ENCODE data around the gene CGB1. TPM values are rescaled to one million over a fixed set of nuclear protein-coding genes. Genes with fewer than 3 reads are reported as not detected.

CGB1 gene
- total and polyA plus RNA-seq, 9 of the 15 experiments (the other 6 are each of a cell fraction or from before 2014, with no cell fraction given) = not detected

DNA sequence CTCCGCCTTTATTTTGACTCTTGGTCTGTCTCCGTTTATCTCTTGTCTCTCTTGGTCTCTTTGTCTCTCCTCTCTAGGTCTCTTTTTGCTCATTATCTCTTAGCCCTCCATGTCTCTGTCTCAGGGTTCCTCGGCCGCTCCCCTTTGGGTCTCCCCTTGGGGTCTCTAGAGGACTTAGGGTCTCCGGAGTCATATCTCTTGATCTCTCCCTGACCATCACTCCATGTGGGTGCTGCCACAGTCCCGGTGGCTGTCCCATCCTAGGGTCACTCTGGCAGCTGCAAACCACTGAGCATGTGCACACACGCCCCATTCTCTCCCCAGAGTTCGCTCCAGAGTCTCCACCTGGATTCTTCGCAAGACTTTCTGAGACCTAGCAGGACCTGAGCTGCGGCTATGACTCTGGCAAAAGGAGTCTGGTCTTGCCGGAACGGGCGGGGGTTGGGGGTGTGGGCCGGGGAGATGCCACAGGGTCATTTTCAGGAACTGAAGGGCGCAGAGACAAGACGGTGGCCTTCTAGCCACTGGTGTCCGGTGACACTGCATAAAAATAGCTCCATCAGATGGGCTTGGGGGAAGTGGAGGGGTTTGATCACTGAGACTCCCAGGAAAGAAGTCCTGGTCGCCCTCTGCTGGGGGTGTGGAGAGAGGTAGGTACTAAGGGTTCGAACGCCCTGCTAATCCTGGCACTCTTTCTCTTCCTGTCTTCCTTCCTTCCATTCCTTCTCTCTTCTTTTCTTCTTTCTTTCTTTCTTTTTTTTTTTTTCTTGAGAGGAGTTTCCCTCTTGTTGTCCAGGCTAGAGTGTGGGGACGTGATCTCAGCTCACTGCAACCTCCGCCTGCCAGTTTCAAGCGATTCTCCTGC lies 37.1 kb upstream of the CGB1 start (continued):
- TF ChIP-seq IRF9 (tag; IDR thresholded peaks at IDR 0.05) (no peak), E2F3 (CRISPR knock-in tag; IDR thresholded peaks at IDR 0.05) (no peak), CBX8 (IDR thresholded peaks at IDR 0.05; ENCODE audit: borderline replicate concordance, extremely low read depth, low read depth, low read length, poor library complexity, severe bottlenecking) (no peak), NRF1 (conservative IDR thresholded peaks at IDR 0.05 in 1 of 2, IDR thresholded peaks at IDR 0.05 in 1 of 2) (peak; percentile 26 to 38; a peak in 1 of 4 replicates), ETV1 (tag; conservative IDR thresholded peaks at IDR 0.05; ENCODE audit: low read depth) (peak; percentile 41; the same call in 1 of the 2 replicates), ZNF274 (IDR thresholded peaks at IDR 0.05; ENCODE audit: borderline replicate concordance, low read depth, low read length) (no peak), E2F6 (IDR thresholded peaks at IDR 0.05; ENCODE audit: borderline replicate concordance in 1 of 2, extremely low read depth in 1 of 2, insufficient read depth in 1 of 2, insufficient read length in 1 of 2, low read depth in 1 of 2, low read length in 1 of 2, poor library complexity in 1 of 2, severe bottlenecking in 1 of 2) (peak in 1 of 2 experiments; percentile 41), ARNT (IDR thresholded peaks at IDR 0.05) (no peak), ZNF561 (CRISPR knock-in tag; conservative IDR thresholded peaks at IDR 0.05) (no peak), CTCF (IDR thresholded peaks at IDR 0.05 in 2 of 3, conservative IDR thresholded peaks at IDR 0.05 in 1 of 3; ENCODE audit: insufficient read depth in 2 of 3, low read depth in 1 of 3, low read length in 3 of 3) (peak; percentile 71 to 84 (median 79)), POLR2AphosphoS5 (IDR thresholded peaks at IDR 0.05; ENCODE audit: control insufficient read depth, insufficient read depth, low read depth, low read length) (no peak), PTBP1 (IDR thresholded peaks at IDR 0.05; ENCODE audit: low read depth, low read length) (no peak), RB1 (IDR thresholded peaks at IDR 0.05; ENCODE audit: low read depth) (no peak), ZSCAN29 (IDR thresholded peaks at IDR 0.05) (no peak), MEF2A (IDR thresholded peaks at IDR 0.05; ENCODE audit: control insufficient read depth, low read depth, low read length) (peak; percentile 74), JUND (IDR thresholded peaks at IDR 0.05; ENCODE audit: borderline replicate concordance, low read depth, low read length) (peak; percentile 32; the same call in 1 of the 2 replicates), JUND (tag; IDR thresholded peaks at IDR 0.05; ENCODE audit: borderline replicate concordance, low read depth, low read length) (peak; percentile 32; the same call in 1 of the 3 replicates), RBM22 (IDR thresholded peaks at IDR 0.05; ENCODE audit: low read depth, low read length, poor library complexity, severe bottlenecking) (no peak), MYBL2 (IDR thresholded peaks at IDR 0.05; ENCODE audit: low read depth) (no peak), MYBL2 (CRISPR knock-in tag; IDR thresholded peaks at IDR 0.05; ENCODE audit: borderline replicate concordance) (no peak)
- TF ChIP-seq, protein P1, sequence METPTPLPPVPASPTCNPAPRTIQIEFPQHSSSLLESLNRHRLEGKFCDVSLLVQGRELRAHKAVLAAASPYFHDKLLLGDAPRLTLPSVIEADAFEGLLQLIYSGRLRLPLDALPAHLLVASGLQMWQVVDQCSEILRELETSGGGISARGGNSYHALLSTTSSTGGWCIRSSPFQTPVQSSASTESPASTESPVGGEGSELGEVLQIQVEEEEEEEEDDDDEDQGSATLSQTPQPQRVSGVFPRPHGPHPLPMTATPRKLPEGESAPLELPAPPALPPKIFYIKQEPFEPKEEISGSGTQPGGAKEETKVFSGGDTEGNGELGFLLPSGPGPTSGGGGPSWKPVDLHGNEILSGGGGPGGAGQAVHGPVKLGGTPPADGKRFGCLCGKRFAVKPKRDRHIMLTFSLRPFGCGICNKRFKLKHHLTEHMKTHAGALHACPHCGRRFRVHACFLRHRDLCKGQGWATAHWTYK (CRISPR knock-in tag; IDR thresholded peaks at IDR 0.05) = no peak

Data from K562 (cell line).